Mammary epithelial cell (primary cell): ENCODE results near the gene CLIC3.

Experiments
- EZH2 ChIP-seq: IDR thresholded peaks from 2 replicates; pipeline ENCODE4 v1.6.1; 2012; ENCODE audit warnings: low read length, inconsistent platforms, borderline replicate concordance
- TF ChIP-seq, protein P1 (sequence below), 2 donors: IDR thresholded peaks in 1 of 2; conservative IDR thresholded peaks in 1 of 2; 2 replicates each; pipeline ENCODE4 v1.5.1; 2011 to 2012; ENCODE audit warnings: inconsistent platforms in 2 of 2, low read length in 2 of 2, mild to moderate bottlenecking in 2 of 2, control low read depth in 1 of 2, low read depth in 1 of 2; ENCODE audit not compliant: insufficient read depth in 1 of 2; ENCODE audit errors: extremely low read depth in 1 of 2

DNA sequence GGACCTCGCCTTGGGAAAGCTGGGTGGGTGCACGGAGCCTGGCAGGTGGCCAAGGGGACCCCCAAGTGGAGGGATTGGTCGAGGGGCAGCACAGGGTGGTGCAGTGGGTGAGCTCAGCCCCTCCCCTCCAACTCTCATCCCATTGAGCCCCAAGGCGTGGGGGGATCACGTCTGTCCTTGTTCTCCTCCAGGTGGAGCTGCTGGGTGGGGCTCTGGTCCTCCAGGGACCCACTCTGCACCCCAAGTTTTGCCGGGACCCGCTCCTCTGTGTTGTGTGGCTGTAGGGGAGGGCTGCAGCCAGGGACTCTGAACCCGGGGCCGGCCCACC, 39.1 kb upstream of the CLIC3 start:
- TF ChIP-seq, protein P1, sequence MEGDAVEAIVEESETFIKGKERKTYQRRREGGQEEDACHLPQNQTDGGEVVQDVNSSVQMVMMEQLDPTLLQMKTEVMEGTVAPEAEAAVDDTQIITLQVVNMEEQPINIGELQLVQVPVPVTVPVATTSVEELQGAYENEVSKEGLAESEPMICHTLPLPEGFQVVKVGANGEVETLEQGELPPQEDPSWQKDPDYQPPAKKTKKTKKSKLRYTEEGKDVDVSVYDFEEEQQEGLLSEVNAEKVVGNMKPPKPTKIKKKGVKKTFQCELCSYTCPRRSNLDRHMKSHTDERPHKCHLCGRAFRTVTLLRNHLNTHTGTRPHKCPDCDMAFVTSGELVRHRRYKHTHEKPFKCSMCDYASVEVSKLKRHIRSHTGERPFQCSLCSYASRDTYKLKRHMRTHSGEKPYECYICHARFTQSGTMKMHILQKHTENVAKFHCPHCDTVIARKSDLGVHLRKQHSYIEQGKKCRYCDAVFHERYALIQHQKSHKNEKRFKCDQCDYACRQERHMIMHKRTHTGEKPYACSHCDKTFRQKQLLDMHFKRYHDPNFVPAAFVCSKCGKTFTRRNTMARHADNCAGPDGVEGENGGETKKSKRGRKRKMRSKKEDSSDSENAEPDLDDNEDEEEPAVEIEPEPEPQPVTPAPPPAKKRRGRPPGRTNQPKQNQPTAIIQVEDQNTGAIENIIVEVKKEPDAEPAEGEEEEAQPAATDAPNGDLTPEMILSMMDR (conservative IDR thresholded peaks at IDR 0.05 in 1 of 2, IDR thresholded peaks at IDR 0.05 in 1 of 2; ENCODE audit: extremely low read depth in 1 of 2, insufficient read depth in 1 of 2, low read depth in 1 of 2, low read length in 2 of 2), result no peak
- TF ChIP-seq EZH2, result no peak
